Heart left ventricle (tissue), 16 donors: ENCODE data around the gene WSCD1. TPM values are rescaled to one million over a fixed set of nuclear protein-coding genes. Genes with fewer than 3 reads are reported as not detected.

ENCODE experiments used
- ATAC-seq, 4 donors: fragments of 200-7000 bp; cut with Tn5 transposase; one replicate each; pipeline ENCODE4 v1.9.1; 2020 to 2022; ENCODE audit warnings: moderate library complexity in 4 of 4, mild to moderate bottlenecking in 3 of 4, moderate number of reproducible peaks in 1 of 4
- DNase-seq, 5 donors: peaks; one replicate each; pipeline ENCODE4 v3.0.0-alpha.2; 2020
- H3K27ac ChIP-seq, 12 donors: fragments of 200-600 bp; sonication (generic) in 4 of 12; one replicate each; pipeline versions ENCODE4 v1.5.0 to v1.8.0; 2016 to 2022; ENCODE audit warnings: mild to moderate bottlenecking in 2 of 12
- H3K27me3 ChIP-seq, 9 donors: fragments of 200-600 bp; sonication (generic) in 2 of 9; one replicate each; pipeline versions ENCODE4 v1.5.1 to v1.8.0; 2016 to 2022; ENCODE audit warnings: mild to moderate bottlenecking in 3 of 9
- H3K36me3 ChIP-seq, 9 donors: fragments of 200-600 bp; sonication (generic) in 2 of 9; one replicate each; pipeline versions ENCODE4 v1.5.0 to v1.8.0; 2018 to 2022; ENCODE audit warnings: mild to moderate bottlenecking in 2 of 9
- H3K4me1 ChIP-seq, 12 donors: fragments of 200-600 bp; sonication (generic) in 4 of 12; one replicate each; pipeline versions ENCODE4 v1.5.0 to v1.8.0; 2016 to 2022; ENCODE audit warnings: mild to moderate bottlenecking in 3 of 12
- H3K4me3 ChIP-seq, 12 donors: fragments of 200-600 bp; sonication (generic) in 4 of 12; one replicate each; pipeline versions ENCODE4 v1.5.0 to v1.8.0; 2017 to 2022; ENCODE audit warnings: mild to moderate bottlenecking in 9 of 12, moderate library complexity in 4 of 12
- H3K9me3 ChIP-seq, 12 donors: fragments of 200-600 bp; sonication (generic) in 4 of 12; one replicate each; pipeline versions ENCODE4 v1.5.0 to v1.8.0; 2016 to 2022; ENCODE audit warnings: mild to moderate bottlenecking in 1 of 12
- CTCF ChIP-seq, 12 donors: fragments of 200-600 bp; sonication (generic) in 4 of 12; IDR thresholded peaks; one replicate each; pipeline versions ENCODE4 v1.5.0 to v1.8.0; 2018 to 2022; ENCODE audit warnings: antibody characterized with exemption in 12 of 12, mild to moderate bottlenecking in 5 of 12
- POLR2A ChIP-seq, 2 donors: fragments of 450-650 bp; IDR thresholded peaks; one replicate each; pipeline ENCODE4 v1.6.1; 2017; ENCODE audit warnings: antibody characterized with exemption in 2 of 2, mild to moderate bottlenecking in 2 of 2, moderate library complexity in 2 of 2
- WGBS, 4 donors: extraction: QIAGEN DNeasy Blood & Tissue Kit in 2 of 4; methylation state at CpG; one replicate each; pipeline versions ENCODE4 v1.1.5 to v1.1.7; 2013 to 2018; 5-methylcytosine and 5-hydroxymethylcytosine counted together
- intact Hi-C, 10 donors: fragments of 100-400 bp; cut with DNase I; formaldehyde crosslinking; loops; one replicate each; pipeline versions ENCODE4 v1.11.1 to v1.14.2; 2022
- polyA plus RNA-seq, 2 donors: library from polyadenylated mRNA; stranded (reverse); fragments of 200-250 nt; gene quantifications; one replicate each; pipeline ENCODE4 v1.2.3, GENCODE V29; 2013
- total RNA-seq, 9 donors: library from RNA; depleted of rRNA in 2 of 9; stranded (reverse); fragments of >200 nt in 2 of 9; fragmentation: NEBNext Ultra II Directional in 3 of 9; extraction: Animal tissue kit (Norgen Biotek cat#: 25700) in 3 of 9; gene quantifications; one replicate each; pipeline versions ENCODE4 v1.1.0 to v1.2.4, GENCODE V29; 2016 to 2023
- donor health status: ischemic (EF 13 %, LVEDD 7.1; RV severe dilation, severe dysfunction).
- donor health status: healthy with polysubstance abuse.
- donor health status: DM: no; HTN: yes; CAD: no.
- donor health status: DM: no; HTN: no; CAD: no.
- donor health status: ischemic (EF 25% LVEDD 6.9; RV normal size, moderate dysfunction).
- donor health status: ischemic (EF 25% LVEDD 5.7; RV mildly dilated, moderate dysfunction).
- donor health status: healthy.
- donor health status: DM: yes; HTN: yes; CAD: no.
- donor health status: ischemic (EF 35%, LVEDD 5.7; RV mildly dilated, moderate dysfunction).
- donor health status: nonischemic (EF 11% LVEDD 7.7; RV severe dilation, severe dysfunction).
- donor health status: DM: yes; HTN: yes; CAD: no.
- donor health status: PGD.
- donor health status: ischemic (EF 29% LVEDD 5.4; RV normal size, mild dysfunction).
- donor health status: nonischemic (EF 23%, LVEDD 6.1; RV moderate dilation, normal function).

Gene WSCD1
- total and polyA plus RNA-seq, 11 donors = 2.5 to 12.4 (median 4.4) TPM

- ATAC-seq (no peak), DNase-seq (no peak)
- intact Hi-C loops = no loop called here
- Histone ChIP-seq H3K4me3 (no peak overlapping the region), H3K9me3 (no peaks in the 10 kb centered on the region), H3K27ac (no peak overlapping the region), H3K36me3 (no peaks in the 10 kb centered on the region), H3K27me3 (no peaks in the 10 kb centered on the region), H3K4me1 (no peaks in the 10 kb centered on the region)
- no peak for TF ChIP-seq CTCF (IDR thresholded peaks at IDR 0.05)
- no peak for TF ChIP-seq POLR2A (IDR thresholded peaks at IDR 0.05)
- WGBS, 4 donors = 89 to 94% (median 94%) methylated on average over 25 to 28 of the region's 28 CpGs
Measured at GRCh38 chr17:6086603-6087400, 16.6 kb downstream of the WSCD1 start.

GRCh38 chr17:6088141-6088540 lies 18.0 kb downstream of the WSCD1 start:
- no peak overlapping the region for H3K4me3 ChIP-seq
- DNase-seq (no peak), ATAC-seq (no peak)
- WGBS, 4 donors = 97 to 99% (median 98%) methylated on average over 4 of the region's 4 CpGs
- H3K36me3 ChIP-seq = no peaks in the 10 kb centered on the region
- H3K4me1 ChIP-seq = no peaks in the 10 kb centered on the region
- H3K27ac ChIP-seq = no peak overlapping the region
- intact Hi-C loops = no loop called here
- H3K27me3 ChIP-seq = no peaks in the 10 kb centered on the region
- TF ChIP-seq CTCF (IDR thresholded peaks at IDR 0.05) (no peak), POLR2A (IDR thresholded peaks at IDR 0.05) (no peak)
- H3K9me3 ChIP-seq = no peaks in the 10 kb centered on the region

GRCh38 chr17:6090253-6090652 lies 20.1 kb downstream of the WSCD1 start:
- Histone ChIP-seq H3K4me1 (no peaks in the 10 kb centered on the region), H3K36me3 (no peaks in the 10 kb centered on the region), H3K9me3 (no peaks in the 10 kb centered on the region), H3K27me3 (no peaks in the 10 kb centered on the region), H3K4me3 (no peak overlapping the region), H3K27ac (no peak overlapping the region)
- no peak for TF ChIP-seq CTCF (IDR thresholded peaks at IDR 0.05)
- no peak for TF ChIP-seq POLR2A (IDR thresholded peaks at IDR 0.05)
- ATAC-seq = peak in 1 of 4 donors; percentile 9
- intact Hi-C loops = loop anchor here in 3 of 10 donors (10.0 kb wide), 2 partner anchors 235 to 245 kb away; no protein-coding TSS in a partner anchor
- no peak for DNase-seq
- WGBS, 4 donors = 89 to 96% (median 92%) methylated on average over 20 of the region's 20 CpGs

- no peaks in the 10 kb centered on the region for H3K9me3 ChIP-seq
- H3K4me3 ChIP-seq = no peak overlapping the region
- peaks cover 0 to 12% (median 0%) of the 10 kb centered on the region in 12 donors for H3K4me1 ChIP-seq
- DNase-seq (no peak), ATAC-seq (no peak)
- WGBS, 4 donors = 88 to 92% (median 89%) methylated on average over 13 to 14 of the region's 14 CpGs
- no peak overlapping the region for H3K27ac ChIP-seq
- no peak for TF ChIP-seq CTCF (IDR thresholded peaks at IDR 0.05)
- no peak for TF ChIP-seq POLR2A (IDR thresholded peaks at IDR 0.05)
- H3K27me3 ChIP-seq = no peaks in the 10 kb centered on the region
- intact Hi-C loops = loop anchor here in 3 of 10 donors (10.0 kb wide), 2 partner anchors 232 to 242 kb away; no protein-coding TSS in a partner anchor
- H3K36me3 ChIP-seq = no peaks in the 10 kb centered on the region
Measured at GRCh38 chr17:6092182-6092902, 22.2 kb downstream of the WSCD1 start.
